Ascending aorta (tissue), 2 donors: ENCODE measurements around the gene FCGBP. TPM values are rescaled to one million over a fixed set of nuclear protein-coding genes. Genes with fewer than 3 reads are reported as not detected.
"Not testable (repeated sequence)": the region's sequence is repeated elsewhere in the genome, so short reads cannot be mapped to it uniquely, and the experiment has no call there.

Source experiments
- DNase-seq, 2 donors: peaks; one replicate each; pipeline ENCODE4 v3.0.0-alpha.2; 2019; ENCODE audit warnings: low spot score in 2 of 2
- H3K27ac ChIP-seq, 2 donors: fragments of 200-600 bp; sonication (generic); one replicate each; pipeline ENCODE4 v1.5.1; 2016 to 2017; ENCODE audit warnings: mild to moderate bottlenecking in 1 of 2
- H3K27me3 ChIP-seq: fragments of 200-600 bp; sonication (generic); one replicate; pipeline ENCODE4 v1.5.1; 2017
- H3K36me3 ChIP-seq, 2 donors: fragments of 200-600 bp; sonication (generic); one replicate each; pipeline ENCODE4 v1.5.1; 2016
- H3K4me1 ChIP-seq, 2 donors: fragments of 200-600 bp; sonication (generic); one replicate each; pipeline ENCODE4 v1.5.1; 2016 to 2017; ENCODE audit warnings: mild to moderate bottlenecking in 1 of 2
- H3K4me3 ChIP-seq, 2 donors: fragments of 200-600 bp; sonication (generic); one replicate each; pipeline ENCODE4 v1.5.1; 2016 to 2017; ENCODE audit warnings: mild to moderate bottlenecking in 1 of 2
- H3K9me3 ChIP-seq, 2 donors: fragments of 200-600 bp; sonication (generic); one replicate each; pipeline ENCODE4 v1.5.1; 2016
- CTCF ChIP-seq, 3 experiments: fragments of 200-600 bp in 2 of 3; fragments of 450-650 bp in 1 of 3; sonication (generic) in 2 of 3; IDR thresholded peaks; one replicate each; pipeline ENCODE4 v1.5.1; 2016 to 2019; ENCODE audit warnings: antibody characterized with exemption in 3 of 3, mild to moderate bottlenecking in 1 of 3, moderate library complexity in 1 of 3
- intact Hi-C: fragments of 100-400 bp; cut with DNase I; formaldehyde crosslinking; loops from one replicate; pipeline ENCODE4 v1.15.1; 2023
- total RNA-seq: library from RNA; depleted of rRNA; stranded (reverse); fragments of >200 nt; gene quantifications from one replicate; pipeline ENCODE4 v1.1.0, GENCODE V29; 2016

FCGBP gene
- total RNA-seq, 1 donor from 2014 or later: 21.2 TPM

- intact Hi-C loops, H3K36me3 ChIP-seq, H3K27me3 ChIP-seq, H3K9me3 ChIP-seq, H3K27ac ChIP-seq, H3K4me3 ChIP-seq, H3K4me1 ChIP-seq: not testable (repeated sequence)
- DNase-seq: peak in 1 of 2 donors; percentile 60
Measured at GRCh38 chr19:39893366-39894235, 40.8 kb downstream of the FCGBP start.

GRCh38 chr19:39892506-39892902, 41.9 kb downstream of the FCGBP start:
- H3K27me3 ChIP-seq, H3K4me3 ChIP-seq, H3K36me3 ChIP-seq, DNase-seq, intact Hi-C loops, H3K4me1 ChIP-seq, H3K27ac ChIP-seq, H3K9me3 ChIP-seq: not testable (repeated sequence)

DNA sequence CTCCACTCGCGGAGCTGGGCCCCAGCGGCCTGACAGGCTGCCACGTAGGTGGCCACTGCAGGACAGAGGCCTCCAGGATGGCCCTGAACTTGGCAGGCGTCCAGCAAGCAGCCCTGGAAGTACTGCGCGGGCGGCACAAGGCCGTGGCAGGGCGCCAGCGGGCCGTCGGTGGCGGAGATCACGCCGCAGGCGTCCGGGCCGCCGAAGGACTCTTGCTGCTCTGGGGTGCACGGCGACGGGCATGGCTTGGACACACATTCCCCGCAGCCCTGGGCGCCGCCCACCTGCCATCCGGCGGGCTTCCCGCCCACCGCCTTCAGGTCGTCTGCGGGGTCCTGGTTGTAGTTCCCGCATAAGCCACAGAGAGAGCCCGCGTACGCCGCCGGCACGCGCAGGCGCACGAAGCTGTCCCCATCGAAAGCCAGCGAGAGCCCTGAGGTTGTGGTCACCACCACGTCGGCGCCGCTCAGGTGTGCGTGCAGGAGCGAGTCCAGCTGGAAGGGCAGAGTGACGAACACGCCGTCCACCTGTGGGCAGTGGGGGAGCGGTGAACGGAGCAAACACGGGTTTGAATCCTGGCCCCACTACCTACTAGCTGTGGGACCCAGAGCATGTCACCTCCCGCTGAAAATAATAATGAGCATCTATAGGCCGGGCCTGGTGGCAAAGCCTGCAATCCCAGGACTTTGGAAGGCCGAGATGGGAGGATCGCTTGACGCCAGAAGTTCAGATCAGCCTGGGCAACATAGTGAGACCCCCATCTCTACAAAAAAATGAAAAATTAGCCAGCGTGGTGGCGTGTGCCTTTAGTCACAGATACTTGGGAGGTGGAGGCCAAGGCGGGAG, 42.6 kb downstream of the FCGBP start:
- H3K4me1 ChIP-seq, H3K36me3 ChIP-seq, H3K4me3 ChIP-seq, H3K27me3 ChIP-seq, intact Hi-C loops, H3K27ac ChIP-seq, DNase-seq, H3K9me3 ChIP-seq: not testable (repeated sequence)

DNA sequence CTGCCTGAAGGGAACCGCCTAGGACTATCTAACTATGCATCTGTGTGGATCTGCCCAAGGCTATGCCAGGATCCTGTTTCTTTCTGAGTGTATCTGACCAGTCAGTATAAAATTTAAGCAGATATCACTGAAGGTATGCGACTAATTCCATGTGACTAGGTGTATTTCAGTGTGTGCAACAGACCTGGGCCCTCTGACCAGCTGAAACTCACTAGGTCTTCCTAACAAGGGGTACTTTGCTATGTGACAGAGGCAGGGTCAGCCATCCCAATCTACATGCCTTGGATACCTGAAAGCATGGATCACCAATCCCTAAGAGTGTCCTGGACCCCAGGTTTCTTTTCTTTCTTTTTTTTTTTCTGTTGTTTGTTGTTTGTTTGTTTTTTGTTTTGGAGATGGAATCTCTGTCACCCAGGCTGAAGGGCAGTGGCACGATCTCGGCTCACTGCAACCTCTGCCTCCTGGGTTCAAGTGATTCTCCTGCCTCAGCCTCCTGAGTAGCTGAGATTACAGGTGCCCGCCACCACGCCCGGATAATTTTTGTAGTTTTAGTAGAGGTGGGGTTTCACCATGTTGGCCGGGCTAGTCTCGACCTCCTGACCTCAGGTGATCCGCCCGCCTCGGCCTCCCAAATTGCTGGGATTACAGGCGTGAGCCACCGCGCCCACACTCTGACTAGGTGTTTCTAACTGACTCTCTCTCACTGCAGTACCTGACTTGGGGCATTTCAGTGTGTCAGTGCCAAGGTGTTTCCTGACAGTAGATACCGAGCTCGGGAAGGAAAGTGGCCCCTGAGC, 43.5 kb downstream of the FCGBP start:
- no peak overlapping the region for H3K4me3 ChIP-seq
- DNase-seq: no peak
- intact Hi-C loops: no loop called here

GRCh38 chr19:39889872-39890754, 44.3 kb downstream of the FCGBP start:
- intact Hi-C loops, H3K9me3 ChIP-seq, H3K27me3 ChIP-seq, DNase-seq, H3K36me3 ChIP-seq, H3K4me3 ChIP-seq, H3K27ac ChIP-seq, H3K4me1 ChIP-seq: not testable (repeated sequence)

More for the DNA sequence above, 43.5 kb downstream of the FCGBP start:
- Histone ChIP-seq H3K4me1 (no peaks in the 10 kb centered on the region), H3K9me3 (no peaks in the 10 kb centered on the region), H3K36me3 (no peaks in the 10 kb centered on the region), H3K27ac (no peak overlapping the region), H3K27me3 (no peaks in the 10 kb centered on the region)
- no peak for TF ChIP-seq CTCF (IDR thresholded peaks at IDR 0.05)

DNA sequence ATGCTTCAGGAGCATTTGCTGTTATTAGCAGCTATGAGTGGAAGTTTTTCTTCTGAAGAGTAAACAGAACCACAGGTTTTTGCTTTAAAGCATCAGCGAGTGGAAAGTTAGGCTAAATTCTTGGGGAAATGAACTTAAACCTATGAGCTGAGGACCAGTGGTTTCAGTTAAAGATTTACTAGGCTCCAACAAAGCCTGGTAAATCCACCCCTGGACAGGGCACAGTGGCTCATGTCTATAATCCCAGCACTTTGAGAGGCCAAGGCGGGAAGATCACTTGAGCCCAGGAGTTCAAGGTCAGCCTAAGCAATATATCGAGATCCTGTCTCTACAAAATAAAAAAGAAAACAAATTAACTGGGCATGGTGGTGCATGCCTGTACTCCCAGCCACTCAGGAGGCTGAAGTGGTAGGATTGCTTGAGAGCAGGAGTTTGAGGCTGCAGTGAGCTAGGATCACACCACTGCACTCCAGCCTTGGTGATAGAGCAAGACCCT, 46.9 kb downstream of the FCGBP start:
- H3K27ac ChIP-seq, DNase-seq, H3K4me3 ChIP-seq, H3K27me3 ChIP-seq, H3K36me3 ChIP-seq, H3K4me1 ChIP-seq, intact Hi-C loops, H3K9me3 ChIP-seq: not testable (repeated sequence)

GRCh38 chr19:39885821-39886554, 48.4 kb downstream of the FCGBP start:
- H3K36me3 ChIP-seq, H3K4me1 ChIP-seq, DNase-seq, H3K4me3 ChIP-seq, H3K27ac ChIP-seq, intact Hi-C loops, H3K27me3 ChIP-seq, H3K9me3 ChIP-seq: not testable (repeated sequence)

DNA sequence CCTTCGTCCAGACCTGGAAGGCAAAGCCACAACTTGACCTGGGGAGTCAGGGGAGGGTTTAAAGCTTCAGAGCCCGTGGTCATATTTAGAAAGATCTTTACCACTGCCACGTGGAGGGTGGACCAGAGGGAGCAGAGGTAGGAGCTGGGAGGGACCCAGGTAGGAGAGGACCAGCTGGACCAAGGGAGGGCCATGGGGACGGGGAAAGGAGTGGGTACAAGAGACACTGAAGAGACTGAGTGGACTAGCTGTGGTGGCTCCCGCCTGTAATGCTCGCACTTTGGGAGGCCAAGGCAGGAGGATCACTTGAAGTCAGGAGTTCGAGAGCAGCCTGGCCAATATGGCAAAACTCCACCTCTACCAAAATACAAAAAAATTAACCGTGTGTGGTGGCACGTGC, 49.7 kb downstream of the FCGBP start:
- H3K4me1 ChIP-seq, H3K27me3 ChIP-seq, intact Hi-C loops, H3K9me3 ChIP-seq, DNase-seq, H3K36me3 ChIP-seq, H3K4me3 ChIP-seq, H3K27ac ChIP-seq: not testable (repeated sequence)

Other genes with a start within 250 kb of the FCGBP start
- not detected for gene LGALS14, start 230.2 kb downstream of the FCGBP start, total RNA-seq
- gene CLC, start 196.6 kb downstream of the FCGBP start, total RNA-seq: not detected
- gene LEUTX, start 155.8 kb downstream of the FCGBP start, total RNA-seq: not detected
- gene DYRK1B, start 100.5 kb downstream of the FCGBP start, total RNA-seq: 34.7 TPM
- gene FBL, start 88.3 kb downstream of the FCGBP start, total RNA-seq: 92.1 TPM
- gene PSMC4, start 36.5 kb upstream of the FCGBP start, total RNA-seq: 122 TPM
- 3.0 TPM for gene ZNF546, start 62.4 kb upstream of the FCGBP start, total RNA-seq
- 15.6 TPM for gene ZNF780B, start 121.6 kb upstream of the FCGBP start, total RNA-seq
- 0.32 TPM for gene ZNF780A, start 156.3 kb upstream of the FCGBP start, total RNA-seq